NCI-H69 (cell line): ENCODE measurements around the gene TBC1D25.
A peak's percentile ranks its signal among the peaks of the same experiment; 100 is the strongest.

Experiments
- DNase-seq: peaks from one replicate; lab custom pipeline; 2025; lab: John Stamatoyannopoulos, UW

The TBC1D25 gene, protein sequence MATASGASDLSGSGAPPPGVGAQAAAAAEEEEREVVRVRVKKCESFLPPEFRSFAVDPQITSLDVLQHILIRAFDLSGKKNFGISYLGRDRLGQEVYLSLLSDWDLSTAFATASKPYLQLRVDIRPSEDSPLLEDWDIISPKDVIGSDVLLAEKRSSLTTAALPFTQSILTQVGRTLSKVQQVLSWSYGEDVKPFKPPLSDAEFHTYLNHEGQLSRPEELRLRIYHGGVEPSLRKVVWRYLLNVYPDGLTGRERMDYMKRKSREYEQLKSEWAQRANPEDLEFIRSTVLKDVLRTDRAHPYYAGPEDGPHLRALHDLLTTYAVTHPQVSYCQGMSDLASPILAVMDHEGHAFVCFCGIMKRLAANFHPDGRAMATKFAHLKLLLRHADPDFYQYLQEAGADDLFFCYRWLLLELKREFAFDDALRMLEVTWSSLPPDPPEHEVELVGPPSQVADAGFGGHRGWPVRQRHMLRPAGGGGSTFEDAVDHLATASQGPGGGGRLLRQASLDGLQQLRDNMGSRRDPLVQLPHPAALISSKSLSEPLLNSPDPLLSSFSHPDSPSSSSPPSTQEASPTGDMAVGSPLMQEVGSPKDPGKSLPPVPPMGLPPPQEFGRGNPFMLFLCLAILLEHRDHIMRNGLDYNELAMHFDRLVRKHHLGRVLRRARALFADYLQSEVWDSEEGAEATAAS

DNA sequence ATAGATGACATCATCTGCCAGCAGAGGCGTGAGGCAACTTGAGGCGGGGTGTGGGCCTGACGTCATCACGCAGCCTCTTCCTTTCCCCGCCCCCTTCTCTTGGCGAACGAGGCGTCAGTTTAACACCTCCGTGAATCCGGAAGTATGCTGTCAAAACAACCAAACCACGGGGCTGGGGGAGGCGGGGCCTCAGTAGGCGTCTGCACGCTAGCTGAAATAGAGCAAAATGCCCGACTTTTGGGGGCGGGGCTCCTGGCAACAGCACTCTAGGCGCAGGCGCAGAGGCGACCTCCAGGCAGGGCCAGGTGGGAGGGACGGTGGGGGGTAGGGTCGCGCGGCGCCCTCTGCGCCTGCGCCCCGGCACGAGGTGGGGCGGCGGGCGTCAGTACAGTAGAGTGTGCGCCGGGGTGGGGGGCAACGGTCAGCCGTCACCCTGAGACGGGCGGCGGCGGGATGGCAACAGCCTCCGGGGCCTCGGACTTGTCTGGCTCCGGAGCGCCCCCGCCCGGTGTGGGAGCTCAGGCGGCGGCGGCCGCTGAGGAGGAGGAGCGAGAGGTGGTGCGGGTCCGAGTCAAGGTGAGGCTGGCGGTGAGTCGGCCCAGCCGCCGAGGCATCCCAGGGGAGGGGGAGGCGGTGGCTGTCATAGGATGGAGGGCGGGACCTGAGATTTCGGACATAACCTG lies at the start of gene TBC1D25:
Gene TBC1D25, plus strand, starts transcription at position 370 of the 683 bp plus-strand sequence. Its CDS starts 84 bp downstream, at position 454.
- DNase-seq = peak; percentile 98

- no peak for DNase-seq
These were observed 49.6 kb upstream of the TBC1D25 start for GRCh38 chrX:48489892-48490291.

DNA sequence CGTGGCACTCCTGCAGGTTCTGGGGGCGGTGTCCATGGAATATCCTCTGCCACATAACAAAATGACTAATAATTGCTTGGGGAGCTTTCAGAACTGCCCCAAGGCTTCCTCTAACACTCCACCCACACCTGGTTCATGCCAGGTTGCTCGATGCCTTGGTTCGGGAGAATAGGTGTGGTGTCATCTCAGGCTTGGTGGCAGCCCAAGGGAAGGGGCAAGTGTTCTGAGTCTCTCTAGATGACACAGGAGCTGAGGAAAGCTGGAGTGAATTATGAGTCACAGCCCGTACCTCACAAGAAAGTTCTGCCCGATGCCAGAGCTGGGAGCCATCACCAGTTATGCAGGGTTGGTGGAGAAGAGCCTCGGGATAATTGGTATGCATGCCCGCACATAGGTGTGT lies 48.9 kb upstream of the TBC1D25 start:
- DNase-seq = no peak

GRCh38 chrX:48491809-48492208 lies 47.7 kb upstream of the TBC1D25 start:
- DNase-seq = no peak

- DNase-seq = no peak
These were observed 47.1 kb upstream of the TBC1D25 start for GRCh38 chrX:48492293-48492910.

GRCh38 chrX:48493890-48494364 lies 45.6 kb upstream of the TBC1D25 start:
- DNase-seq = peak; percentile 62

DNA sequence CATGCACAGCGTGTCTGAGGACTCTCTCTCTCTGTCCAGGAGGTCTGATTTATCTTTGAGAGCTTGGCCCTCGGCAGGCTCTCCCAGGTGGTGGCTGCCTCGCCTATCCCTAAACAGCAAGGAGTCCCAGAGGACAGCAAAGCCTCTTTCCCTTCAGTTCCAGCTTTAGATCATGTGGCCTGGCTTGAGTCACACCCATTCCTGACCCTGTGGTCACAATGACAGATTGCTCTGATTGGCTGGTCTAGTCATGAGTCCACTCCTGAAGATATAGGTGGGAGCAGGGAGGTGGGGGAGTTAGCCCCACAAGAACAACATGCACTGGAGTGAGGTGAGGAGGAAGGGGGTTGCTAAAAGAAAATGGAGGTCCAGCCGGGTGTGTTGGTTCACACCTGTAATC lies 42.9 kb upstream of the TBC1D25 start:
- DNase-seq = no peak

DNA sequence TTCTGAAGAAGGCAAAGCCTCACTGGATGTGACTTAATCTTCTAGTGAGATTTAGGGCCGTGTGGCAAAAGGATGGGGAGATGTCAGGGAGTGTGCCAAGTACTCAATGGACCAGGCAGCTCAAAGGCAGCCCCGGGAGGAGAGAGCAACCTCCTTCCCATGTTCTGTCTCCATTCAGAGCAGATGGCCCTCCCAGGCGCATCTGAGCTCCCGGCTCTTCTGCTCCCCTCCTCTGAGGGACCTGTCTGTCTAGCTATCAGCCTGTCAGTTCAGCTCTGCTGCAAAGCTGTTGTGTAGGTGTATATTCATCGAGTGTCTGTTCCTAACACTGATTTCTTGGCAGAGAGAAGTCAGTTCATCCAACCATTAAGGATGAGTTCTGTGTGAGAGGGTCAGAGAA lies 41.6 kb upstream of the TBC1D25 start:
- DNase-seq = no peak

DNA sequence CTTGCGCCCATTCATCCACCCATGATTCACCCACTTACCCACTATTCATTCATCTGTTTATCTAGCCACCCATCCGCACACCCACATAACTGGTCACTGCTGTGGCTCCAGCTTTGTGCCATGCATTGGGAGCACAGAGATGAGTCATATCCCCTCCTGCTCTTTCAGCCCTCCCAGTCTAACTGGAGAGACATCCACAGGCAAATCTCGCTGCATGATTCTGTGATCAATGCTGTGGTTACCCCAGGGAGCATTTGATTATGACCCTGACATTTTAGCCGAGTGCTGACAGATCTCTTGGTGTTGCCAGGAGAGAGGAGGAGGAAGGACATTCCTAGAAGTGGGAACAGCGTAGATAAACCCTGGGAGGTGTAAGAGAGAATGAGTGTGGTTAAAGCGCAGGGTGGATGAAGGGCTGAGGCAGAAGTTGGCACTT lies 41.1 kb upstream of the TBC1D25 start:
- peak; percentile 1 for DNase-seq

GRCh38 chrX:48504261-48504660 lies 35.3 kb upstream of the TBC1D25 start:
- no peak for DNase-seq

DNA sequence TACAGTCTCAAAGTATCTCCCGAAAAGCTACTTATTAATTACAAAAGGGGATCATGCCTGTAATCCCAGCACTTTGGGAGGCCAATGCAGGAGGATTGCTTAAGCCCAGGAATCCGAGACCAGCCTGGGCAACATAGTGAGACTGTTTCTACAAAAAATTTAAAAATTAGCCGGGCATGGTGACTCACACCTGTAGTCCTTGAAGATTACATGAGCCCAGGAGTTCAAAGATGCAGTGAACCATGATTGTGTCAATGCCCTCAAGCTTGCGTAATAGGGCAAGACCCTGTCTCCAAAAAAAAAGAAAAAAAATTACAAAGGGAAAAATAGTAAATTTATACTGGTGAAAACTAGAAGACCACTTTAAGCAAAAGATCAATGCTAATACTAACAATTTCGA lies 34.0 kb upstream of the TBC1D25 start:
- no peak for DNase-seq

DNA sequence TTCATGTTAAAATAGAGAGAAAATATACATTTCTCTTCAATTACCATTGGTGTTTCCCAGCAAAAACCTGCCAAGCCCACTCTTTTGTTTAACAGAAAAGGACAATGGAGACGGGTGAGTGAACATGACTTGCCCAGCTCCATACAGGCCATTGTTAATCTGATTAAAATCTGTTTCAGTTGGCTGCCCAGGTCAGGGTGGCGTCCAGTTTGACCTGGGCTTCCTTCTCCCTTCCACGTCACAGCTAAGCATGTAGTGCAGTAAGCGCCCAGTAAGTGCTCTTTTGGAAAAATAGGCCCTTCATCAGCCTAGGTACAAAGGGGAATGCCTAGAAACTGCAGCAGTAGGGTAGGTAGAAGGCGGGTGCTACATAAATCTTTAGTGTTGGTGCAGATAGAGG lies 32.3 kb upstream of the TBC1D25 start:
- no peak for DNase-seq

DNA sequence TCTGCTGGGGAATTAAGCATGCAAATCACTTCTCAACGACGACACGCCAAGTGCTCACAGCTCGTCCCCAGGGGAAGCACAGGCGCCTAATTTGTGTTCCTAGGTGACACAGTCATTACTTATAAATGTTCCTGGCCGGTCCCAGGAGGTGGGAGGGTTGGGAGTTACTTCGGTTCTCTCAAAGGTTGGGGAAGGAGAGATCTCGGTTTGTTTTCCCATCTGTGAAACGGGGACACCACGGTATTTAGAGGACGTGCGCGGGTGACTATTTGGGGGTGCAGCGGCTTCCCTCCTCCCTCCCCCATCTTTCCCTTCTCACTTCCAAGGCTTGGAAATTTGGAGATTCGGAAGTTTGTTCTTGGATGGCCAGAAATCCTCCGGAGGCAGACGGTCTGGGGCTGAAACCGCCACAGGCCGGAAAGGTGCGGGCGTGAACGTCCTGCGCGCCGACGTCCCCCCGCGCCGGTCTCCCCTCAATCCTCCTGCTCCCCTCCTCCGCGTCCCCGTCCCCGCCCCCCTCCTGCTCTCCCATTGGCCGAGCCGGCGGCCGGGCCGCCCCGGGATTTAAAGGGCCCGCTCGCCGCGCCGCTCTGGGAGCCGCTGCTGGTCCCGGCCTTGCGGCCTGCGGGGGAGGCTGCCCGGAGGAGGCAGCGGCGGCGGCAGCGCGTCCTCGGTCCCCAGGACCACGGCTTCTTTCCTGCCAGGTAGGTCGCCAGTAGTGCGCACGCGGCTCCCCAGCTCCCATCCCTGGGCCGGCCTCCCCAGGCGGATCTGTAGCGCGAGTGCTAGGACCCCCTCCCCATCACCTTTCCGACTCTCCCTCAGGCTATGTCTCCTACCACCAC lies 30.9 kb upstream of the TBC1D25 start, which contains the start of gene PORCN:
Gene PORCN, plus strand, starts transcription at position 593 of the 845 bp plus-strand sequence. CDS start 829 bp downstream, outside the sequence.
- DNase-seq = peak; percentile 81

- peak; percentile 6 for DNase-seq
These were observed 30.3 kb upstream of the TBC1D25 start for GRCh38 chrX:48509245-48509590.

- DNase-seq = no peak
These were observed 29.9 kb upstream of the TBC1D25 start for GRCh38 chrX:48509619-48510018.

GRCh38 chrX:48511560-48511959 lies 28.0 kb upstream of the TBC1D25 start:
- DNase-seq = peak; percentile 0

- no peak for DNase-seq
These were observed 27.1 kb upstream of the TBC1D25 start for GRCh38 chrX:48512371-48512935.

DNA sequence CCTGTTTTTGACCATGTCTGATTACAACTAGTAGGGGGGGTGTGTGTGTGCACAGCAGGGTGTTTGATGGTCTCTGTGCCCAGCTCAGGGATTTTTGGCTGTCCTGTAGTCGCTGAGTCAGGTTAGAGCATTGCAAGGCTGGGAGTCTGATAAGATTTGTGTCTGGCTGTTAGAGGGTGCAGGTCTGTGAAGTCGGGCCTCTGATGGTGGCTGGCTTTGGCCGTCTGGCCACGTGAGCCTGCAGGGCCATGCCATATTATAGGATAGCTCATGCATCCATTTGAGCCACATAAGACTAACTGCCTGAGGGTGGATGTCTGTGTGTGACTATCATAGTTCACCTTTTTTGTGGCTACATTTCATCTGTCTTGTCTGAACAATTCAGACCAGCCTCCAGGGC lies 25.8 kb upstream of the TBC1D25 start:
- no peak for DNase-seq

DNA sequence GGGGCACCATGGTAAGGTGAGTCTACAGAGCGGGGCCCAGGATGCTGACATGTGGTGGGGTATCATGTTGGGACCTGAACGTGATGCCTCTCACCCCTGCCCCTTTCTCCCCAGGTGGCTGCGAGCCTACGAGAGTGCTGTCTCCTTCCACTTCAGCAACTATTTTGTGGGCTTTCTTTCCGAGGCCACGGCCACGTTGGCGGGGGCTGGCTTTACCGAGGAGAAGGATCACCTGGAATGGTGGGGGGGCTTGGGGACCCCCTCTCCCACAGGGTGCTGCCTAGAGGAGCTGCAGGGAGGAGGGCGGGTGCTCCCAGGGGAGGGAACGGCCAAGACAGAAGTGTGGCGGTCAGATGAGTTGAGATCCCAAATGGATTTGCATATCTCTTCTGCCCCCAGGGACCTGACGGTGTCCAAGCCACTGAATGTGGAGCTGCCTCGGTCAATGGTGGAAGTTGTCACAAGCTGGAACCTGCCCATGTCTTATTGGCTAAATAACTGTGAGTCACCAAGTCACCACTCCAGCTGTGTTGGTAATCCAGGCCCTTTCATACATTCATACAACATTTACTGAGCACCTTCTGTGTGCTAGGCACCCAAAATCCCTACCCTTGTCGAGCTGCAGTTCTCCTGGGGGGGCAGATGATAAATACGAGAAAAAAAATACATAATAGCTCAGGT lies 25.2 kb upstream of the TBC1D25 start:
- DNase-seq = no peak

GRCh38 chrX:48514868-48515460 lies 24.6 kb upstream of the TBC1D25 start:
- no peak for DNase-seq
